OCI-LY3 (cell line): ENCODE results near the gene LRFN4.
A peak's percentile ranks its signal among the peaks of the same experiment; 100 is the strongest.

Source experiments
- H2AFZ ChIP-seq: fragments of 200-600, 300-600 bp; shearing (Covaris generic); 2 replicates; pipeline ENCODE4 v1.6.0; 2014; ENCODE audit warnings: antibody characterized with exemption, low read depth, low read length
- H3K27ac ChIP-seq: fragments of 200-600, 300-600 bp; sonication (generic); 2 replicates; pipeline ENCODE4 v1.5.1; 2014; ENCODE audit warnings: mild to moderate bottlenecking, low read length, moderate library complexity, mixed read lengths
- H3K27me3 ChIP-seq: fragments of 200-600, 300-600 bp; sonication (generic); 2 replicates; pipeline ENCODE4 v1.6.1; 2014; ENCODE audit warnings: low read depth, low read length, mixed read lengths
- H3K36me3 ChIP-seq: fragments of 200-600, 300-600 bp; sonication (generic); replicated peaks from 2 replicates; pipeline ENCODE3; 2014; ENCODE audit warnings: low read depth, low read length, mixed read lengths
- H3K4me1 ChIP-seq: fragments of 300-600, 200-600 bp; sonication (generic); 2 replicates; pipeline ENCODE4 v1.6.1; 2014; ENCODE audit warnings: low read length, mixed read lengths
- H3K4me2 ChIP-seq: fragments of 200-600, 300-600 bp; sonication (generic); 2 replicates; pipeline ENCODE4 v1.6.1; 2014; ENCODE audit warnings: low read length, mixed read lengths
- H3K4me3 ChIP-seq: fragments of 300-600, 200-600 bp; sonication (generic); 2 replicates; pipeline ENCODE4 v1.5.1; 2014; ENCODE audit warnings: antibody characterized with exemption, mild to moderate bottlenecking, low read length, moderate library complexity
- H3K79me2 ChIP-seq: fragments of 300-600, 200-600 bp; shearing (Covaris generic); 2 replicates; pipeline ENCODE4 v1.6.1; 2014; ENCODE audit warnings: mild to moderate bottlenecking, low read length, mixed read lengths
- H3K9ac ChIP-seq: fragments of 300-600, 200-600 bp; shearing (Covaris generic); 2 replicates; pipeline ENCODE4 v1.6.0; 2014; ENCODE audit warnings: mild to moderate bottlenecking, low read length, moderate library complexity
- H3K9me3 ChIP-seq: fragments of 200-600, 300-600 bp; shearing (Covaris generic); 2 replicates; pipeline ENCODE4 v1.6.1; 2014; ENCODE audit warnings: low read length, mixed read lengths; ENCODE audit not compliant: insufficient read depth
- H4K20me1 ChIP-seq: fragments of 200-600, 300-600 bp; sonication (generic); 2 replicates; pipeline ENCODE4 v1.6.1; 2016; ENCODE audit warnings: low read length, mixed read lengths; ENCODE audit not compliant: insufficient read depth
- CTCF ChIP-seq: fragments of 200-600, 300-600 bp; sonication (generic); IDR thresholded peaks from 2 replicates; pipeline ENCODE4 v1.5.1; 2014; ENCODE audit warnings: antibody characterized with exemption, low read length, low read depth
- EZH2phosphoT487 ChIP-seq: fragments of 200-600 bp; shearing (Covaris generic); IDR thresholded peaks from 2 replicates; pipeline ENCODE4 v1.6.1; 2018; ENCODE audit warnings: antibody characterized with exemption, mixed run types, low read depth

The LRFN4 gene

DNA sequence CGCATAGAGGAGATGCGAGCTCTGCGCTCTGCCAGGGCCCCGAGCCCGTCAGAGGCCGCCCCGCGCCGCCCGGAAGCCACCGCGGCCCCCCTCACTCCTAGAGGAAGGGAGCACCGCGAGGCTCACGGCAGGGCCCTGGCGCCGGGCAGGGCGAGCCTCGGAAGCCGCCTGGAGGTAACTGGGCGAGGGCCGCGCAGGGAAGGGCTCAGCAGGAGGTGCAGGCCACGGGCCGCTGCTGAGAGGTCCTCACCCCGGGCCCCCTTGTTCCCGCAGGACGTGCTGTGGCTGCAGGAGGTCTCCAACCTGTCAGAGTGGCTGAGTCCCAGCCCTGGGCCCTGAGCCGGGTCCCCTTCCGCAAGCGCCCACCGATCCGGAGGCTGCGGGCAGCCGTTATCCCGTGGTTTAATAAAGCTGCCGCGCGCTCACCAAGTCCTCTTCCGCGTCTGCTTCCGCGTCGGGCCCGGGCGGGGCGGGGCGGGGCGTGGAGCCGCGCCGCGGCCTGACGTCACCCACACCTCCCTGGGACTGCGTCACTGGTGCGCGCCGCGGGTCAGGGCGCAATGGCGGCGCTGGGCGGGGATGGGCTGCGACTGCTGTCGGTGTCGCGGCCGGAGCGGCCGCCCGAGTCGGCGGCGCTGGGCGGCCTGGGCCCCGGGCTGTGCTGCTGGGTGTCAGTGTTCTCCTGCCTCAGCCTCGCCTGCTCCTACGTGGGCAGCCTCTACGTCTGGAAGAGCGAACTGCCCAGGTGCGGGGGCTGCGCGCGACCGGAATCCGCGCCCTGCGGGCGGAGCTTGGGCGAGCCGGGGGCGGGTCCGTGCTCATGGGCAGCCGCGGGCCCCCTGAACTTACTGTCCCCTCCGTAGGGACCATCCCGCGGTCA lies 13.7 kb upstream of the LRFN4 start, which contains the start of gene RCE1:
Gene RCE1, plus strand, starts transcription at position 546 of the 880 bp plus-strand sequence. Its CDS starts 15 bp downstream, at position 561.
- peak within 1 kb of the TSS; percentile 70 for H3K27ac ChIP-seq
- peaks cover 18% of the 10 kb centered on the region for H3K4me1 ChIP-seq
- H4K20me1 ChIP-seq, result no peaks in the 10 kb centered on the region
- peak within 1 kb of the TSS; percentile 97 for H3K4me2 ChIP-seq
- peak within 1 kb of the TSS; percentile 83 for H3K4me3 ChIP-seq
- H3K27me3 ChIP-seq, result no peaks in the 10 kb centered on the region
- H3K9me3 ChIP-seq, result no peaks in the 10 kb centered on the region
- peak within 1 kb of the TSS; percentile 48; the same call in 1 of the 2 replicates for H2AFZ ChIP-seq
- H3K79me2 ChIP-seq, result peaks cover 47% of the 10 kb centered on the region
- H3K9ac ChIP-seq, result peak within 1 kb of the TSS; percentile 91
- no peak for TF ChIP-seq CTCF
- TF ChIP-seq EZH2phosphoT487, result no peak
- peaks cover 29% of the 10 kb centered on the region for H3K36me3 ChIP-seq

- Histone ChIP-seq H3K9me3 (no peaks in the 10 kb centered on the region), H3K27ac (peak overlapping the region; percentile 42; the same call in 1 of the 2 replicates), H3K4me3 (peak overlapping the region; percentile 83), H3K4me2 (peak overlapping the region; percentile 92), H2AFZ (peak overlapping the region; percentile 48; the same call in 1 of the 2 replicates), H3K36me3 (peaks cover 30% of the 10 kb centered on the region), H3K4me1 (peaks cover 18% of the 10 kb centered on the region), H3K79me2 (peaks cover 47% of the 10 kb centered on the region), H4K20me1 (no peaks in the 10 kb centered on the region), H3K9ac (peak overlapping the region; percentile 76), H3K27me3 (no peaks in the 10 kb centered on the region)
- TF ChIP-seq CTCF (no peak), EZH2phosphoT487 (no peak)
Measured at GRCh38 chr11:66843776-66844495, 12.9 kb upstream of the LRFN4 start.

DNA sequence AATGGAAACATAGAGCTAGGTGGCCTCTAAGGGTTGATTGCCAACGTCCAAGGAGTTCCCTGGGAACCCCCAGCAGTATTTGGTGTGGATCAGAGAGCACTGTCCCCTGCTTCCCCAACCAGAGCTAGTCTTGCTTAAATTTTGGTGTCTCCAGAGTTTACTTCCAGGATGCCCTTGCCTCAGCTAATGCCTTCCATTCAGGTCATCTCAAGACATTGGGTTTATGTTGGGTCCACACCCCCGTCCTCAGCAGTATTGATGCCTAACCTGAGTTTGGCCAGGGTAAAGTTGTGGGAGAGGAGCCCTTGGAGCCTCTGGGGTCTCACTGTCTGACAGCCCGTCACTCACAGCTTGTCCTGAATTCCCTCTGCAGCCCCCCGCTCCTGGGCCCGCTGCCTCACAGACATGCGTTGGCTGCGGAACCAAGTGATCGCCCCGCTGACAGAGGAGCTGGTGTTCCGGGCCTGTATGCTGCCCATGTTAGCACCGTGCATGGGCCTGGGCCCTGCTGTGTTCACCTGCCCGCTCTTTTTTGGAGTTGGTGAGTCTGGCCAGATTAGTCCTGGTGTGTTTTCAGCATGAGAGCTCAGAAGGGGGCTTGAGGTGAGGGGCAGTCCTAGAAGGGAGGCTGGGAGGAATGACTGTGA lies 12.2 kb upstream of the LRFN4 start:
- Histone ChIP-seq H4K20me1 (no peaks in the 10 kb centered on the region), H3K36me3 (peaks cover 23% of the 10 kb centered on the region), H3K4me3 (peak overlapping the region; percentile 83), H3K9me3 (no peaks in the 10 kb centered on the region), H3K27me3 (no peaks in the 10 kb centered on the region), H3K79me2 (peaks cover 47% of the 10 kb centered on the region), H3K27ac (no peak overlapping the region), H3K9ac (peak overlapping the region; percentile 76; the same call in 1 of the 2 replicates), H3K4me1 (peaks cover 18% of the 10 kb centered on the region), H2AFZ (no peak overlapping the region), H3K4me2 (peak overlapping the region; percentile 92)
- TF ChIP-seq CTCF, result no peak
- TF ChIP-seq EZH2phosphoT487, result no peak
